ENCODE results near the gene MEG3.
A peak's percentile ranks its signal among the peaks of the same experiment; 100 is the strongest.

MEG3 gene

GRCh38 chr14:100846309-100846859 is 20.5 kb downstream of the MEG3 start:
- no peak for DNase-seq (ENCODE audit: low read depth, low spot score)

DNA sequence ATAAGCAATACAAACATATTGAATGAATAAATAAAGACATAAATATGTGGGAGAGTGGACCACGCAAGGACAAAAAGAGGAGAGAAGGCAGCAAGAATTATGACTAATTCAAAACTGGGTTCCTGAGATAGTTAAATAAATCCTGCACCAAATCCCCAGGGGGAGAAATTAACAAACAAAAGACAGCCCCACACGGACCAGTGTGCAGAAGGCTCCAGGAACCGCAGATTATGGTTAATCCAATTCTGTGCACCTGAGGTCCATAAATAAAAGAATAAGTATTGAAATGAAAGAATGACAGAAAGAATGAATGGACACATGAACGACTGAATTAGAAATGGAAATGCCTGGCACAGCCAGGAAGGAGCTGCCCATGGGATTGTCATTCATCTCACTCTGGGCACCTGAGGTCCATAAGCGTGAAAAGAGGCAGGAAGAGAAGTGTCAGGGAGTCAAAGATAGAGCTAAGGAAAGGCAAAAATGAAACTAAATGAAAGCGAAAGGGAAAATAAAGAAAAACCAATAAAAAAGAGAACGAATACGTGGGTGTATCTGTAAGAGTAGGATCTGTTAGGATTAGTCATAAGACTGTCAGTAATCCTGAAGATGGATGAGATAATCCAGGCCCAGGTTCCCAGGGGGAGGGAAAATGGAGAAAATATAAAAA is 23.3 kb downstream of the MEG3 start:
- DNase-seq (ENCODE audit: low read depth, low spot score): no peak

DNA sequence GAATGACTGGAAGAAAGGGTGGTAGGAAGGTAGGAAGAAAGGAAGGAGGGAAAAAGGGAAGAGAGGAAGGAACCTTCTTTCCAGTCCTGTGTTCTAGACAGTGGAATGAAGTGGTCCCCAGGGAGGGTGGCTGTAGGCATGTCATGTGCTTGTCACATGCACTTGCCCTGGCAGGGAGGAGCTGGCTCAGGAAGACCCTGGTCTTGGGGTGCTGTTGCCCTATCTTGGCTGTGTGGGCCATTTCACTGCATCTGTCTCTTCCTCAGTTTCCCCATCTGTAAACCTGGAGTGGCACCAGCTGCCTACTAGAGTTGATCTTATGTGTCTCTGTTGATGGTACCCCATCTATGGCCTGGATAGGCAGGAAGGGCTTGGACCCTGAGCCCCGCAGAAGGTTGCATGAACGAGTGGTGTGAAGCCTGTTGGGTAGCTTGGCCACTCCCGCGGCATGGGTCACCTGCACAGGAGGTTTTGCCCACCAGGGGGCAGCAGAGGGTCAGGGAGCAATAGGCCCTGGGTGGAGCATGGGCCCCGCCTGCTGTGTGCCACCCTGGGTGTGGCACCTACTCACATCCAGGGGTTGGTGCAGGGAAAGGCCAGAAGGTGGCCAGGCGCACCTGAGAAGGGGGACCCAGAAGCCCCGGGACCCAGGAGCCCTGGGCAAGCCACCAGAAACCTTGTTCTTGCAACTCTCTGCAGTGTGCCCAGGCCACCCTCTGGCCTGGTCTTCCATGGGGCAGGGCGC is 25.1 kb downstream of the MEG3 start:
- peak; percentile 79 for DNase-seq (ENCODE audit: low read depth, low spot score)

DNA sequence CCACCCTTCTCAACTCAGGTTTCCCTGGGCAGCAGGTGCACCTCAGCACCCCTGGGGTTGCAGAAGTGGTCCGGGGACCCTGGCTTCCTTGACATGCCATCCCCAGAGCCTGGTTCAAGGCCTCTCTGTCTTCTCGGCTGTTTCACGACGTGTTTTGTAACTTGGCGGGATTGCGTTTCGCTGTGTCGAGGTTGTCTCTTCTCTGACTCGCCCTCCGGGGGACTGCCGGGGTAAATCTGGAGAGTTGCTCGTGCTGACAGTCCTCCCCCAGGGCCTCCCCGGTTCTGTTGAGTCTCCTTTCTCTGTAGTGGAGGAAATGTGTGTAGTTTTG is 25.6 kb downstream of the MEG3 start:
- DNase-seq (ENCODE audit: low read depth, low spot score): no peak

GRCh38 chr14:100851946-100852620 is 26.2 kb downstream of the MEG3 start:
- DNase-seq (ENCODE audit: low read depth, low spot score): no peak

DNA sequence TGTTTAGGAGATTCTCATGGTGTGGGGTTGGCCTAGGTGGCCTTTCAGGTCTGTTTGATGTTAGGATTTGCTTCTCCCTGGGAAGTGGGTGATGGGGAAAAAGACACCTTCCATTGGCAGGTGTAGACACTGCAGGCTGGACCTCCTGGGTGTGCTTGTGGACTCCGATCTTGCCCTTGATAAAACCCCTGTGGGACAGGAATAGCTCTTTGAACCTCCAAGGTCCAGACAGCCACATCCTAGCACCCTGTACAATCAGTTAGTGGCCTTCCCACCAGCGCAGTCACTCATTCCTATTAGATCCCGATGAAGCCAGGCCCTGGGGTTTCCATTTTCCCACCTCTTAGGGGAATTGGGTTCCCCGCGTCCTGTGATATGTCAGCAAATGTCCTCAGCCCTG is 28.5 kb downstream of the MEG3 start:
- no peak for DNase-seq (ENCODE audit: low read depth, low spot score)

DNA sequence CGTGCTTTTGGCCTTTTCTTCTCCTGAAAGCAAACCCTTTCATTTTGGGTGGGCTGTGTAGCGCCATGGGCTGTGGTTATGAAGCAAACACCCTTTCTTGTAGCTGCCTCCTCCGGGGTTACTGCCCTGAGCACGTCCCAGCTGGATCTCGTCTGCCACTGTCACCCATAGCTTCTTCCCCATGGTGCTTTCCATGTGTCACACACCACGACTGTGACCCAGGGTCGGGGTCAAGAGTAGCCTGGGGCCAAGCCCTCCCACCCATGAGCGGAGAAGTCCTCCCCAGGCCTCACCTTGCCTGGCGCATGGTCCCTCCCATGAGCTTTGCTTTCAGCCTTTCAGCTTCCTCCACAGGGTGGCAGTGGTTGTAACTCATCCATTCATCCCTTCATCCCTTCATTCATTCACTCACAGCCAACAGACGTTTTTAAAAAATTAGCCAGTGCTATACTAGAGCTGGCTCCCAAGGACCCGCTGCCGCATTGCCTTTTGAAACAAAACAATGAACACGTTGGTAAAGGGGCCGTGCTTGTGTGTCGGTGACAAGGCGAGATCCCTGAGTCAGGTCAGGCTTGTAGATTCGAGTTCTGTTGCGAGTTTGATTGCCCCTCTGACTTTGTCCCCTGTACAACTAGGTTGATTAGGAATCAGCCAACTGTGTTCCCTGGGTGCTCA is 29.5 kb downstream of the MEG3 start:
- DNase-seq (ENCODE audit: low read depth, low spot score): no peak

- no peak for DNase-seq (ENCODE audit: low read depth, low spot score)
These were observed 30.4 kb downstream of the MEG3 start for GRCh38 chr14:100856056-100856950.

DNA sequence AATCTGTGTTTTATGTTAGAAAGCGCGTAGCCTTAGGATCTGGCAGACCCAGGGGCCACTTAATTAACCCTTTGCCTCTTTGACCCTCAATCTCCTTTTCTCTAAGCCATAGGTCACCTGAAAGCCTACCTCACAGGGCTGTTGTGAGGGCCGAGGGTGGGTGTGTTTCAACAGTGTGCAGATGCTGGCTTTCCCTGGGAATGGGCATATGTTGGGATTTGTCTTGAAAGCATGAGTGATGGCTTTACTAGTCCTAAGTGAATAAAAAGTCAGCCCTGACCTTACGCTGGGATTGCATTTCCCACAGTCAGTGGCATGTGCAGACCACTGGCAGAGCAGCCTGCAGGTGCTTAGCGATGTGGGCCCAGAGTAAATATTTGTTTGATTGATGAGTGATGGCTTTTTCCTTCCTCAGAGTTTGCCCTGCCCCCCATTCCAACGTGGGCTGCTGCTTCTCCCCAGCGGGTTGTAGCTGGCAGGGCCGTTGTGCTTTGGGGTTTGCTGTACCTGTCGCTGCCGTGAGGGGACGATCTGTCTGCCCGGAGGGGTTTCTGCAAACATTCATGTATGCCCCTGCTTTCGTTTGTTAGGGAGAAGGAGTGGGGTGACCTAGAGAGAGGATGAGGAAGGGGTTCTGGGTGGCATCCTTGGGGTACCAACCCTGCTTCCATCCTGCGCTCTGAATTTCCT is 31.5 kb downstream of the MEG3 start:
- DNase-seq (ENCODE audit: low read depth, low spot score): no peak

DNA sequence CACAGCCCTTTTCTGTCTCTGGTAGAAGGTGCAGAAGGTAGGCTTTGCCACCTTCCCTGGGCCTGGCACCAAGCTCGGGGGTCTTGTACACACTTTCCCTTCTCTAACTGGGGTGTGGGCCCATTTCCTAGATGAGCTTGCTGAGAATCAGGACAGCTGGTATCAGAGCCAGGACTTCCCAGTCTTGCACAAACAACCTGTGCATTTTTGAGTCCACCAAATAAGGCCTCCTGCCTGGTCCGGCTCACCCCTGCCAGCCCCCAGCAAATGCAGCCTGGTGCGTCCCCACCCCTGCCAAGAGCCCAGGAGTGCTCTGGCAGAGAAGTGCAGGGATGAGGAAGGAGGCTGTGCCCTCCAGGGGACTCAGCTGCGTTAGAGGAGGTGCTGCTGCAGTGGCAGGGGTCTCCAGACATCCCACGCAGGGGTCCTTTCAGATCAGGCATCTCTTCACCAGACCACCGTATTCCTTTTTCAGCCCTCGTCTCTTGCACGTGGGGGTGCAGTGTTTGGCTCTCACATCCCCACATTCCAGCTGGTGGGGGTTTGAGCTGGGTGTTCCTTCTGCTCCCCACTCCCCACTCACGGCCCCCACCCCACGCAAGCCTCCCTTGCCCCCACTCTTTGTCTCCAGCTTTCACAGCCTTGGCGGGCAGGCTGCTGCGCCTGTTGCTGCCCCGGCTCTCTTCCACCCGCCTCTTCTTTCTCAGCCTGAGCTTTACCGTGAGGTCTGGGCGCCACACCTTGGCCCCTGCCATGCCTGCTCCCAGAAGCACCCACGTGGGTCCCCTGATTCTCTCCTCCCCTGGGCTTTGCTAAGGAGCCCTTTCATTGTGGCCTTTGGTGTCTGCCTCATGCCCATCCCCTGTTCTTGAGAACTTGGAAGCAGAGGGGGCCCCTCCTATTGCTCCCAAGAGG is 32.3 kb downstream of the MEG3 start:
- DNase-seq (ENCODE audit: low read depth, low spot score): no peak

GRCh38 chr14:100858838-100859220 is 32.9 kb downstream of the MEG3 start:
- no peak for DNase-seq (ENCODE audit: low read depth, low spot score)

- no peak for DNase-seq (ENCODE audit: low read depth, low spot score)
These were observed 33.9 kb downstream of the MEG3 start for GRCh38 chr14:100859781-100860180.

GRCh38 chr14:100860556-100861187 is 34.8 kb downstream of the MEG3 start:
- no peak for DNase-seq (ENCODE audit: low read depth, low spot score)

GRCh38 chr14:100861188-100861936 is 35.4 kb downstream of the MEG3 start:
- no peak for DNase-seq (ENCODE audit: low read depth, low spot score)

DNA sequence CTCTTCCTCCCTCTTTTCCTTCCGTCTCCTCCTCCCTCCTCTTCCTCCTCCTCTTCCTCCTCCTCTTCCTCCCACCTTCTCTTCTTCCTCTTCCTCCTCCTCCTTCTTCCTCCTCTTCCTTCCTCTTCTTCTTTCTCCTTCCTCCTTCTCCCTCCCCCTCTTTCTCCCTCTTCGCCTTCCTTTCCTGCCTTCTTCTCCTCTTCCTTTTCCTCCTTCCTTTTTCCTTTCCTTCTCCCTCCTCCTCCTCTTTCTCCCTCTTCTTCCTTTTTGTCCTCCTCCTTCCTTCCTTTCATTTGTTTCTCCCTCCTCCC is 36.0 kb downstream of the MEG3 start:
- DNase-seq (ENCODE audit: low read depth, low spot score): no peak

DNA sequence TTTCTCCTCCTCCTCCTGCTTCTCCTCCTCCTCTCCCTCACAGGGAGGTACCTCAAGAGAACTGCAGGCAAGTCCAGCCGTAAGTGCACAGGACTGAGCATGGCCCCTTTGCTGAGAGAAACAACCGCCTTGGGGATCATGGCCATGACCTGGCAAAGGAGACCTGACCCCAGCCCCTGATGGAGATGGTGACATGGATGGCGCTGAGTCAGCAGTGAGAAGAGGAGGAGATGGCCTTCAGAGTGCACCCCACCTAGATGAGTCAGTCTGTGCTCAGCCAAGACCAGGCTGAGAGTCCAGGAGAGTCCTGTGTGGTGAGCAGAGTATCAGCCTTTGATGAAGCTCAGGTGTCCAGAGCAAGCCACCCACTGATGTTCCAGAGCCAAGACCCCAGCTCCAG is 36.4 kb downstream of the MEG3 start:
- DNase-seq (ENCODE audit: low read depth, low spot score): no peak

DNA sequence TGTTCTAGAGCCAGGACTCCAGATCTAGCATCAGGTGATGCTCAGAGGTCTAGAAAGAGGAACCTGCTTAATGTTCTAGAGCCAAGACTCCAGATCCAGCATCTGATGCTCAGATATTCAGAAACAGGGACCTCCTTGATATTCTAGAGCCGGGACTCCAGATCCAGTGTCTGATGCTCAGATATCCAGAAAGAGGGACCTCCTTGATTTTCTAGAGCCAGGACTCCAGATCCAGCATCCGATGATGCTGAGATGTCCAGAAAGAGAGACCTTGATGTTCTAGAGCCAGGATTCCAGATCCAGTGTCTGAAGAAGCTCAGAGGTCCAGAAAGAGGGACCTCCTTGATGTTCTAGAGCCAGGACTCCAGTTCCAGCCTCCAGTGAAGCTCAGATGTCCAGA is 36.9 kb downstream of the MEG3 start:
- DNase-seq (ENCODE audit: low read depth, low spot score): no peak

DNA sequence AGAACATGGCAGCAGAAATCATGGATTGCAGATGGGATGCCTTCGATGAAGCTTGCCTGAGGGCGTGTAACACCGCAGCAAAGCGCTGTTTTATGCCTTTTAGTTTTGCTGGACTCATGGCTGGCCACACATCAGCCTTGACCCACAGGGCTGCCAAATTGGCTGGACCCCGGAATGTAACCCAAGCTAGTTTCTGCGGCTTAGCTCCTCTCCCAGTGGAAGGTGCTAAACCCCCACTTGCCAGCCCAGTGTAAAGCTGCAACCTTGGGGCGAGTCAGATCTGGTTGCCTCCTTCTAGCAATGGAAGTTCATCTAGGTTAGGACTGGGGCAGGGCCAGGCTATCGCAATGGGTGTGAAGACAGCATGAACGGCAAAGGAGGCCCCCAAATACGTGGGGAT is 38.3 kb downstream of the MEG3 start:
- DNase-seq (ENCODE audit: low read depth, low spot score): no peak

Data from ELF-1 (cell line).